HG03135 (cell line): ENCODE measurements around the gene KCNK3.

Experiments used
- ATAC-seq: cut with Tn5 transposase; IDR thresholded peaks from one replicate; pipeline ENCODE4 v1.9.1; 2021; ENCODE audit warnings: mild to moderate bottlenecking, moderate library complexity; ENCODE audit not compliant: unreplicated experiment

KCNK3 gene

DNA sequence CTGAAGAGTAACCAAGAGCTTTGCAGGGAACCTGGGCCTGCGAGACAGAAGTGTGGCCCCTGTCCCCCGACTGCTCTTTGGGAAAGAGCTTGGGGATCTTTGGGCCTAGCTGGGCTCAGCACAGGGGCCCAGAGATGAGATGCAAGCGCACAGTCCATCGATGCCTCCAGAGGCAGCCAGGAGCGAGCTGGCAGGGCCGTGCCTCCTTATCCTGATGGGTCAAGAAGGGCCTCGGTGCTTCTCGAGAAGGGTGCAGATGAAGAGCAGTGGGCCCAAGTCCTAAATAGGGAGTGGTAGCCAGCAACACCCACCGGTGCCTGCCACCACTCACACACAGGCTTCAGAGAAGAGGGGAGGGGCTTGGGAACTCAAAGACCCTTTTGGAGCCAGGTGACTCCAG lies 17.6 kb downstream of the KCNK3 start:
- ATAC-seq = no peak

DNA sequence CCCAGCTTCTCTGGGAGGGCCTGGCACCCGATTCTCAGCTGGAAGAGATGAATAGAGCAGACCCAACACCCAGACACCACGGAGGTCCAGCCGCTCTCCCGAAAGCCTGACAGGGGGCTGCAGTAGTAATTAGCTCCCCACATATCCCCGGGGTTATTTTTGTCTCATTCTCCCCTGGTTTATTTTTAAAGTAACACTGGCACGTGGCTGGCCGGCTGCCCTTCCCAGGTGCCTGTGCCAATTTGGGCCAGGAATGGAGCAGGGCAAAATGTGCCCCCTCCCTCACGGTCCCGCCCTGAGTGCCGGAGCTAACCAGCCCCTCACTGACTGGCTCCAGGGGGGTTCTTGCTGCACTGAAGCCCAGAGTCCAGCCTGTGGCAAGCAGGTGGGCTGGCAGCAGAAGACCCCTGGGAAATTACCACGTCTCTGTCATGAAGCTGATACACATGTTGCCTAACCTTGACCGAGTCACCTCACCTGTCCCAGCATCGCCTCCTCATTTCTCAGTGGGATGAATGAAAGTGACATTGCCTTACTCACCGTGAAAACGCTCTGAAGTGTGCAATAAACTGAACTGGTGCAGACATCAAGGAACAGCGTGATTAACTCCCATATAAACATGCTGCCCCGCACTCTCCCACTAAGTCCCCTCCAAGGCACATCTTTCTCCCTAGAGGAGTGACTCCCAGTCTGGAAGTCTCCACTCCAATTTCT lies 18.4 kb downstream of the KCNK3 start:
- no peak for ATAC-seq

- no peak for ATAC-seq
These were observed 19.1 kb downstream of the KCNK3 start for GRCh38 chr2:26711457-26712161.

DNA sequence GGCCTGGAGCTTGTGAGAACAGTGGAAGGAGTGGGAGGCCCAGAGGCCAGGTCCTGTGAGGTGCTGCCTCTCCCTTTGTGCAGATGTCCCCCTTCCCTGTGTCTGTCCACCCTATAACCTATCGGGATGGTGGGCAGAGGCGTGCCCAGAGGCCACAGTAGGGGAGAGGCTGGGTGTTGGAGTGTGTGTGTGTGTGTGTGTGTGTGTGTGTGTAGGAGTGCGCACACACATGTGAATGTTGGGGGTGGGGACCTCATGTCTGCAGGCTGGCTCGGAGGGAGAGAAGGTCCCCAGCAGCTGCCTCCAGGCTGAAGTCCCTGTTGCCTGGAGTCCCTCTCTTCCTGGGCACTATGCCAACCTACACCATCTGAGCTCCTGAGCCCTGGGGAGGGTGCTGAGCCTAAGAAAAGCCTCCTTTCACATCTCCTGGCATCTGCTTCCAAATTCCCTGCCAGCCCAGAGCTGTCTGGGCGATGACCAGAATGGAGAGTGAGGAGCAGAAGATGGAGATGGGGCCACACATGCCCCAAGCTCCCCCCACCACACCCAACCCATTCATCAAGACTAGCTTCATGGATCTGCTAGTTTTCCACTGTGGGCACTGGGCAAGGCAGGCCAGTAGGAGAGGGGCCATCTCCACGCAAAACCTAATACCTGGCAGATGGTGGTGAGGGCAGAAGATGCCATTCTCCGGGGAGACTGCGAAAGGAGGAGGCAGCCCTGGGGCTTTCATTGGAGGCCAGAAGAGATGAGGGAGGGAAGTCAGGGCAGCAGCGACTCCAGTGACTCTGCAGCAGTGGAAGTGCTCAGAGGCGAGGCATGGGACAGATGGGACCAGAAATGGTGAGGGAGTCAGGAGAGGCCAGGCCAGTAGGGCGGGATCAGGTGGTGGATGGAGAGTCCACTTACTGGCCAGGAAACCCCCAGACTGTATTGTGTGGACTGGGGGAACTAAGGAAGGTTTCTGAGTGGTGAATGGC lies 20.3 kb downstream of the KCNK3 start:
- ATAC-seq = no peak

GRCh38 chr2:26715528-26716270 lies 23.2 kb downstream of the KCNK3 start:
- no peak for ATAC-seq

GRCh38 chr2:26716340-26716739 lies 23.8 kb downstream of the KCNK3 start:
- no peak for ATAC-seq

DNA sequence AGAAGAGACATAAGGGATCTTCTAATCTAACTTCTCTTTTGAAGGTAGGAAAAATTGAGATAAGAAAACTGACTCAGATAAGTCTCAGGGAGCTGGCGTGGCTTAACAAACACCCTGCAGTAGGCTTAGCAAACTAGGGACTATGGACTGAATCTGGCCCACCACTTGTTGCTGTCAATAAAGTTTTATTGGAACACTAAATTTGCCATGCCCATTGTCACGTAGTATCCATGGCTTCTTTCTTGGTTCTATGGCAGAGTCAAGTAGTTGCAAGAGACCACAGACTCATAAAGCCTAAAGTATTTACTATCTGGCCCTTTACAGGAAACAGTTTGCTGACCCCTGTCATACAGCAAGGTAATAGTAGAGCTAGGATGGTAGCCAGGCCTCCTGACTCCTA lies 24.2 kb downstream of the KCNK3 start:
- ATAC-seq = no peak

- no peak for ATAC-seq
These were observed 24.8 kb downstream of the KCNK3 start for GRCh38 chr2:26717362-26717761.

DNA sequence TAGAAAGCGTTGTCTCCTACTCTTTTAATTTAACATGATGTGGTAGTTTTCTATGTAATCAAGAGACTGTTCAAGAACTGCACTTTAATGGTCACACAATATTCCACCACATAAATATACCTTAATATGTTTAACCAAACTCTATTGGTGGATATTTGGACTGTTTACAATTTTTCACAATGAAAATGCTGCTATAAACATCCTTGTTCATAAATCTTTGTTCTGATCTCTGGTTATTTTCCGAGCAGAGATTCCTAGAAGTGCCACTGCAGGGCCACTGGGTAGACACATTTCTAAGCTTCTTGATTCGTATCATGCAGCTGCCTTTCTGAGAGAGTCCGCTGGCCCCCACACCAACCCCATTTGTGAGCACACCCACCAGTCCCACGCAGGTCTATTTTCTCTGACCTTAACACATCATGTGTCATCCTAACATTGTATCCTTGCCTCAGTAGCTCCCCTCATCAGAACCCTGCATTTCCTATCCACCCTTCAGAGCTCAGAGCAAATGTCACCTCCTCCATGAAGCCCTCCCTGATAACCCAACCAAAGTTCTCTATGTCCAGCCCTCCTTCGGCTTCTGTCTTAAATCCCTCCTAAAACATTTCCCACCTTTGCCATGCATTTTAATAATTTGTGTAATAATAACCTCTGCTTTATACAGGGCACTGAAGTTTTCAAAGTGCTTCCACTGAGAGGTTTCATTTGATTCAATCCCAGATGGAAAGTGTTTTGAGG lies 26.6 kb downstream of the KCNK3 start:
- ATAC-seq = no peak

GRCh38 chr2:26720322-26721114 lies 28.0 kb downstream of the KCNK3 start:
- no peak for ATAC-seq

DNA sequence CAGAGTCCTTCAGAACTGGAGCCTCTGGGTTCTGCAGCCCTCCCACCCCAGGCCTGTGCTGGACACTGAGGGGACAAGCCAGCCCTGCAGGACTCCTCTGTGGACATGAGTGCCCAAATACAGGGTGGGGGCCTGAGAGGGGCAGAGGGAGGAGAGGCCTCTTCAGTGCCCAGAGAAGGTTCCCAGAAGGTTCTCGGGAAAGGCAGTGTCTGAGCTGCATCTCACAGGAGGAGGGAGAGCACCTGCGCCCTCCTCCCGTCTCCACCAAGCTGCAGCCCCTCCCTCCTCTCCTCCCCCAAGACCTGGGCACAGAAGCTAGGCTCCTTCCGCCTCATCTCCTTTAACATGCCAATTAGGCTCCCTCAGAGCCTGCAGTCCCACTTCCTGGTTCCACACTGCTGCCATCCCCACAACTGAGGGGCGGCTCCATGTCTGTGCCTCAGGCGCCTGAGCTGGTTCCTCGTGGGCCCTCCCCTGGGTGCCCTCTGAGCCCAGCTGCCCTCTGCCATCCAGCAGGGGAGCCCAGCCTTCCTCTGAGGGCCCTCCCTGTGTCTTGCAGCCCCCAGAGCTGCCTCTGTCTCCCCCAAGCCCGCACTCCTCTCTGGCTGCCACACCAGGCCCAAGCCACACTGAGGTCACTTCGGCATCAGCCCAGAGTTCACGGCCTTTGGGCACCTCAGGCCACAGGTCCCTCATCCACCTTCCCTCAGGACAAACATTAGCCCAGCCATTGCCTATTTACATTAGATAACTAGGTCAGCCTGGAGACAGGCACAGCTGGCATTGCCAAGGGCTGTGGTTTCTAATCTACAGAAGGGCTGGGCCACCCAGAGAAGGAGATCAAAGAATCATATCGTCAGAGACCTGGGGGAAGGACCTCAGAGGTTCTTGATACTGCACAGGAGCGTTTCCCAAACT lies 28.9 kb downstream of the KCNK3 start:
- no peak for ATAC-seq

DNA sequence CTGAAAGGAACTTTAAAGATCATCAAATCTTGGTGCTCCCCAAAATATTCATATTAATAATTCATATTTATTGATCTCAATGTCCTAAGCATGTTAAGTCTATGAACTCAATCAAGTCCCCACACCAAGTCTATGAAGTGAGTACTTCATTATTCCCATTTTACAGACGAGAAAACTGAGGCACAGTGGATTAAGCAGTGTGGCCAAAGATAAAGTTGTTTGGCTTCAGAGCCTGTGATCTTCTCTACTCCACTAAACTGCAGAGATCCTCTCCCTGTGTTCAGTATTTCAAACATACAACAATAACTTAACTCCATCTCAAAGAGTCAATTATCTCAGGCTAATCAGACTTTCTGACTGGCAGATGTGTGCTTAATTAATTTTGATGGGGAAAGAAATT lies 29.8 kb downstream of the KCNK3 start:
- ATAC-seq = no peak

DNA sequence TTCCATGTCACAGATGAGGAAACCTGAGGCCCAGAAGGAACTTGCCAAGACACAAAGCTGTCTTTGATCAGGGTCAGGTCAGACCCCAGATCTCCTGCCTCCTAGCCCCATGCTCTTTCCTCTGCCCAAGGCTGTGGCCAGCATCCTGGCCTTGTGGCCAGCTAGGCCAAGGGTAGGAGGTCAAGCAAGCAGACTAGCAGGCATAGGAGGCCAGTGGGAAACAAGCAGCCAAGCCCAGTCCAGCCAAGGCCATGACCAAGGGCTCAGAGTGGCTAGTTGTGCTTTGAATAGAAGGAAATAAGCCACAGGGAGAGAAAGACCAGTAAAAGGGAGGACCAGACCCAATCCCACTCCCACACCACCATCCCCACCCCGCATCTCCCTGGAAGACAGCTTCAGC lies 30.4 kb downstream of the KCNK3 start:
- no peak for ATAC-seq

- ATAC-seq = no peak
These were observed 31.0 kb downstream of the KCNK3 start for GRCh38 chr2:26723475-26723874.

- ATAC-seq = no peak
These were observed 31.6 kb downstream of the KCNK3 start for GRCh38 chr2:26723991-26724750.

- ATAC-seq = no peak
These were observed 32.4 kb downstream of the KCNK3 start for GRCh38 chr2:26724784-26725520.

DNA sequence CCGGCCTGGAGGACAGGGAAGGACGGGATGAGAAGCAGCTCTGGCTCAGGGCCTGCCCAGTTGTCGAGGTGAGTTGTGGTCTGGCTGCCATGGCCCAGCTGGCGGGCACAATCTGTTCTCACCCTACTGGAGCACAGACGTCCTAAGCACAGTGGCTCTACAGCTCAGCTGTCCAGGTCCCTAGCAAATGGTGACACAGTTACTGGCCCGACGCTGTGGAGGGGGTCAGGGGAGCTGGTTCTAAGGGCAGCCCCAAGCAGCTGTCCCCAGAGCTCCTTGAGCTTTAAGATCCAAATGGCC lies 32.9 kb downstream of the KCNK3 start:
- no peak for ATAC-seq
